NCI-H146 (cell line): ENCODE measurements around the gene C12orf60.

Experiments used
- DNase-seq: peaks from one replicate; lab custom pipeline; 2025; lab: John Stamatoyannopoulos, UW

The C12orf60 gene

DNA sequence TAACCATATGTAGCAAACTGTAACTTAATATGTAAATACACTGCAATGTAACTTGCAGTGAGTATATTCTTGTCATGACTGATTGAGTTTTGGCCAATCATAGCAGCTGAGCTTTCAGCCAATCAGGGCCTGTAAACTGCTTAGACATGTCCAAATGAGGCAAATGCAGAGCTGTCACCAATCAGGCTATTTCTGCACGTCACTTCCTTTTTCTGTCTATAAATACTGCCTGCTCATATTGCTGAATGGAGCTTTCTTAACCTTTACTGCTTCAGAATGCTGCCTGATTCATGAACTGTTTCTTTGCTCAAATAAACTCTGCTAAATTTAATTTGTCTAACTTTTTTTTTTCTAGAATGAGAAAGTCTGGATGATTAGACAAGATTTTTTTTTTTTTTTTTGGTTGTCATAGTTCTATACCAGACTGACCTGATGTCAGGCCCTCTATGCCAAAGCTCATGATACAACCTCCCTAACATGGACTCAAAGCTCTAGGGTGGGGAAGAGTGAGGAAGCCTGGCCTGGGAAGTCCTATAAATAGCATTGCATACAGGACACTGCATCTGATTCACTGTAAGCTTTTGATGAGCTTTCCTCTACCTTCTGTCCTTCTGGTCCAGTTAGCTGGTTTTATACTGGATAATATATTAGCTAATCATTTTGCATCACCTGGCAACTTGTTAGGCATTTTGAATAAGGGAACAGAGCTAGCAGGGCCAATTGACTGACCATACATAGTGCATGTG is 70.1 kb downstream of the C12orf60 start:
- DNase-seq, result no peak
